Naive thymus-derived CD4-positive, alpha-beta T cell (primary cell): Measurements from ENCODE around the gene NRXN3. TPM values are rescaled to one million over a fixed set of nuclear protein-coding genes. Genes with fewer than 3 reads are reported as not detected.
A peak's percentile ranks its signal among the peaks of the same experiment; 100 is the strongest.

Experiments
- ATAC-seq: fragments of 150-1000 bp; cut with Tn5 transposase; 2 replicates; pipeline ENCODE4 v1.10.0; 2021; ENCODE audit warnings: mild to moderate bottlenecking, moderate library complexity
- CTCF ChIA-PET: fragments of 350-600 bp; sonication (Branson Sonifier 250); formaldehyde crosslinking; loops from one replicate; lab custom pipeline; 2021; ENCODE audit warnings: antibody characterized with exemption; lab: Charles Lee
- POLR2A ChIA-PET: fragments of 350-600 bp; sonication (Branson Sonifier 250); formaldehyde crosslinking; loops from one replicate; lab custom pipeline; 2021; ENCODE audit warnings: antibody characterized with exemption, inconsistent platforms; lab: Charles Lee
- DNase-seq, 9 donors: peaks; one replicate each; pipeline versions ENCODE4 v3.0.0 to v3.0.0-alpha.2; 2020 to 2022; ENCODE audit warnings: mixed read lengths in 1 of 9
- H3K27ac ChIP-seq: one replicate; pipeline ENCODE4 v1.7.0; 2013; ENCODE audit warnings: mild to moderate bottlenecking, low read depth, low read length, moderate library complexity
- H3K27me3 ChIP-seq, 2 donors: one replicate each; pipeline ENCODE4 v1.7.0; 2013; ENCODE audit warnings: low read length in 2 of 2, mild to moderate bottlenecking in 2 of 2, moderate library complexity in 2 of 2; ENCODE audit not compliant: control insufficient read depth in 2 of 2, insufficient read depth in 2 of 2
- H3K36me3 ChIP-seq, 3 experiments: 1 replicate in 2 of 3; 2 replicates in 1 of 3; pipeline ENCODE4 v1.7.0; 2013; ENCODE audit warnings: low read length in 3 of 3, mild to moderate bottlenecking in 3 of 3, moderate library complexity in 1 of 3; ENCODE audit not compliant: insufficient read depth in 3 of 3, control insufficient read depth in 2 of 3
- H3K4me1 ChIP-seq, 2 donors: one replicate each; pipeline ENCODE4 v1.7.0; 2013; ENCODE audit warnings: low read length in 2 of 2, mild to moderate bottlenecking in 2 of 2, moderate library complexity in 1 of 2; ENCODE audit not compliant: control insufficient read depth in 2 of 2, insufficient read depth in 2 of 2
- H3K4me3 ChIP-seq: 2 replicates; pipeline ENCODE4 v1.7.0; 2013; ENCODE audit warnings: mild to moderate bottlenecking, low read length
- H3K9me3 ChIP-seq, 3 experiments: 1 replicate in 2 of 3; 2 replicates in 1 of 3; pipeline ENCODE4 v1.7.0; 2013; ENCODE audit warnings: low read length in 3 of 3; ENCODE audit not compliant: control insufficient read depth in 2 of 3
- H3K27ac Mint-ChIP-seq, 9 donors: one replicate each; pipeline ENCODE4 v1.8.0; 2020 to 2022; ENCODE audit warnings: mixed read lengths in 9 of 9, mild to moderate bottlenecking in 8 of 9, moderate library complexity in 5 of 9, inconsistent platforms in 2 of 9
- H3K27me3 Mint-ChIP-seq, 5 donors: one replicate each; pipeline ENCODE4 v1.8.0; 2021 to 2022; ENCODE audit warnings: mixed read lengths in 5 of 5, mild to moderate bottlenecking in 1 of 5
- H3K36me3 Mint-ChIP-seq, 5 donors: one replicate each; pipeline ENCODE4 v1.8.0; 2020 to 2022; ENCODE audit warnings: mixed read lengths in 5 of 5, mild to moderate bottlenecking in 3 of 5, inconsistent platforms in 1 of 5
- H3K4me1 Mint-ChIP-seq, 7 donors: one replicate each; pipeline ENCODE4 v1.8.0; 2020 to 2022; ENCODE audit warnings: mixed read lengths in 7 of 7, mild to moderate bottlenecking in 3 of 7, inconsistent platforms in 1 of 7
- H3K4me3 Mint-ChIP-seq, 10 donors: one replicate each; pipeline ENCODE4 v1.8.0; 2020 to 2022; ENCODE audit warnings: mild to moderate bottlenecking in 10 of 10, mixed read lengths in 10 of 10, moderate library complexity in 6 of 10, inconsistent platforms in 2 of 10
- H3K9me3 Mint-ChIP-seq, 11 donors: one replicate each; pipeline ENCODE4 v1.8.0; 2020 to 2022; ENCODE audit warnings: mixed read lengths in 11 of 11, mild to moderate bottlenecking in 4 of 11, inconsistent platforms in 1 of 11, moderate library complexity in 1 of 11
- intact Hi-C, 2 donors: fragments of 100-400 bp; cut with micrococcal nuclease; formaldehyde crosslinking; loops; one replicate each; pipeline ENCODE4 v1.15.1; 2023
- polyA plus RNA-seq, 2 donors: library from polyadenylated mRNA; unstranded; fragments of 300-500 nt; fragmentation: Illumina TruSeq; gene quantifications; one replicate each; pipeline ENCODE4 v1.2.3, GENCODE V29; 2021
- total RNA-seq, 6 experiments: library from RNA in 5 of 6; stranded (reverse) in 5 of 6; gene quantifications; 1 replicate in 5 of 6; 2 replicates in 1 of 6; pipeline ENCODE4 v1.2.3 and lab custom pipeline; 2021 to 2026

NRXN3 gene
- total and polyA plus RNA-seq, 7 experiments from 2014 or later: not detected

GRCh38 chr14:79281244-79282152, 1111.3 kb downstream of the NRXN3 start:
- H3K4me1 Mint-ChIP-seq: peaks cover 0 to 12% (median 2%) of the 10 kb centered on the region in 7 donors
- no peaks in the 10 kb centered on the region for H3K9me3 ChIP-seq
- intact Hi-C loops: no loop called here
- no peak overlapping the region for H3K27ac ChIP-seq
- no peak overlapping the region for H3K4me3 ChIP-seq
- no peak overlapping the region for H3K4me3 Mint-ChIP-seq
- no peak for ATAC-seq
- H3K36me3 Mint-ChIP-seq: peaks cover 0 to 8% (median 0%) of the 10 kb centered on the region in 5 donors
- no peaks in the 10 kb centered on the region for H3K4me1 ChIP-seq
- no peaks in the 10 kb centered on the region for H3K36me3 ChIP-seq
- no peak for DNase-seq
- POLR2A ChIA-PET: no interaction called here
- H3K27me3 ChIP-seq: peaks cover 0 to 4% of the 10 kb centered on the region in 2 donors
- peaks cover 43 to 59% (median 53%) of the 10 kb centered on the region in 5 donors for H3K27me3 Mint-ChIP-seq
- peaks cover 2 to 22% (median 9%) of the 10 kb centered on the region in 11 donors for H3K9me3 Mint-ChIP-seq
- H3K27ac Mint-ChIP-seq: peak overlapping the region in 1 of 9 donors; percentile 61
- CTCF ChIA-PET: no interaction called here

GRCh38 chr14:79284621-79285020, 1114.4 kb downstream of the NRXN3 start:
- Mint-ChIP-seq H3K4me1 (peaks cover 0 to 12% (median 0%) of the 10 kb centered on the region in 7 donors), H3K27me3 (peaks cover 25 to 36% (median 31%) of the 10 kb centered on the region in 5 donors), H3K4me3 (no peak overlapping the region), H3K9me3 (peaks cover 2 to 22% (median 7%) of the 10 kb centered on the region in 11 donors), H3K36me3 (peaks cover 0 to 8% (median 0%) of the 10 kb centered on the region in 5 donors), H3K27ac (no peak overlapping the region)
- CTCF ChIA-PET: no interaction called here
- no peaks in the 10 kb centered on the region for H3K36me3 ChIP-seq
- no peak overlapping the region for H3K27ac ChIP-seq
- POLR2A ChIA-PET: no interaction called here
- H3K4me1 ChIP-seq: no peaks in the 10 kb centered on the region
- ATAC-seq (no peak), DNase-seq (no peak)
- H3K27me3 ChIP-seq: peaks cover 0 to 4% of the 10 kb centered on the region in 2 donors
- H3K9me3 ChIP-seq: no peaks in the 10 kb centered on the region
- no peak overlapping the region for H3K4me3 ChIP-seq
- intact Hi-C loops: no loop called here

GRCh38 chr14:79285263-79285662, 1115.1 kb downstream of the NRXN3 start:
- ChIA-PET CTCF (no interaction called here), POLR2A (no interaction called here)
- Mint-ChIP-seq H3K27ac (no peak overlapping the region), H3K27me3 (peaks cover 19 to 30% (median 25%) of the 10 kb centered on the region in 5 donors), H3K9me3 (peaks cover 0 to 18% (median 7%) of the 10 kb centered on the region in 11 donors), H3K4me1 (peaks cover 0 to 9% (median 0%) of the 10 kb centered on the region in 7 donors), H3K36me3 (peaks cover 0 to 8% (median 0%) of the 10 kb centered on the region in 5 donors), H3K4me3 (no peak overlapping the region)
- no peaks in the 10 kb centered on the region for H3K9me3 ChIP-seq
- peaks cover 0 to 4% of the 10 kb centered on the region in 2 donors for H3K27me3 ChIP-seq
- no peaks in the 10 kb centered on the region for H3K36me3 ChIP-seq
- intact Hi-C loops: no loop called here
- no peak overlapping the region for H3K4me3 ChIP-seq
- no peak overlapping the region for H3K27ac ChIP-seq
- H3K4me1 ChIP-seq: no peaks in the 10 kb centered on the region
- ATAC-seq (no peak), DNase-seq (no peak)

GRCh38 chr14:79287976-79288375, 1117.8 kb downstream of the NRXN3 start:
- Histone ChIP-seq H3K4me3 (no peak overlapping the region), H3K27ac (no peak overlapping the region), H3K36me3 (no peaks in the 10 kb centered on the region), H3K9me3 (no peaks in the 10 kb centered on the region), H3K27me3 (no peaks in the 10 kb centered on the region), H3K4me1 (no peaks in the 10 kb centered on the region)
- DNase-seq: no peak
- POLR2A ChIA-PET: interaction anchor here (0.6 kb wide), 1 partner anchor 1073 kb away, joined by 3 read pairs; no protein-coding TSS in a partner anchor
- intact Hi-C loops: no loop called here
- ATAC-seq: no peak
- Mint-ChIP-seq H3K4me1 (no peaks in the 10 kb centered on the region), H3K27ac (no peak overlapping the region), H3K27me3 (peaks cover 0 to 7% (median 5%) of the 10 kb centered on the region in 5 donors), H3K9me3 (peaks cover 0 to 16% (median 4%) of the 10 kb centered on the region in 11 donors), H3K4me3 (no peak overlapping the region), H3K36me3 (peaks cover 0 to 8% (median 0%) of the 10 kb centered on the region in 5 donors)
- CTCF ChIA-PET: no interaction called here

GRCh38 chr14:79293482-79294177, 1123.5 kb downstream of the NRXN3 start:
- H3K36me3 Mint-ChIP-seq: peaks cover 0 to 5% (median 0%) of the 10 kb centered on the region in 5 donors
- Histone ChIP-seq H3K4me1 (no peaks in the 10 kb centered on the region), H3K27ac (no peak overlapping the region), H3K36me3 (no peaks in the 10 kb centered on the region), H3K27me3 (no peaks in the 10 kb centered on the region), H3K9me3 (no peaks in the 10 kb centered on the region), H3K4me3 (no peak overlapping the region)
- no peak overlapping the region for H3K4me3 Mint-ChIP-seq
- peaks cover 0 to 18% (median 4%) of the 10 kb centered on the region in 11 donors for H3K9me3 Mint-ChIP-seq
- H3K27me3 Mint-ChIP-seq: no peaks in the 10 kb centered on the region
- intact Hi-C loops: no loop called here
- ATAC-seq: no peak
- no peaks in the 10 kb centered on the region for H3K4me1 Mint-ChIP-seq
- CTCF ChIA-PET: no interaction called here
- no peak for DNase-seq
- POLR2A ChIA-PET: no interaction called here
- no peak overlapping the region for H3K27ac Mint-ChIP-seq

- H3K27ac ChIP-seq: no peak overlapping the region
- CTCF ChIA-PET: no interaction called here
- no peaks in the 10 kb centered on the region for H3K27me3 ChIP-seq
- H3K4me3 ChIP-seq: no peak overlapping the region
- no peak overlapping the region for H3K27ac Mint-ChIP-seq
- POLR2A ChIA-PET: no interaction called here
- no peaks in the 10 kb centered on the region for H3K9me3 ChIP-seq
- no peak overlapping the region for H3K4me3 Mint-ChIP-seq
- no peaks in the 10 kb centered on the region for H3K27me3 Mint-ChIP-seq
- ATAC-seq (no peak), DNase-seq (no peak)
- peaks cover 0 to 5% (median 0%) of the 10 kb centered on the region in 5 donors for H3K36me3 Mint-ChIP-seq
- no peaks in the 10 kb centered on the region for H3K4me1 Mint-ChIP-seq
- intact Hi-C loops: no loop called here
- H3K36me3 ChIP-seq: no peaks in the 10 kb centered on the region
- H3K4me1 ChIP-seq: no peaks in the 10 kb centered on the region
- H3K9me3 Mint-ChIP-seq: peaks cover 0 to 18% (median 3%) of the 10 kb centered on the region in 11 donors
These were observed 1124.3 kb downstream of the NRXN3 start for GRCh38 chr14:79294499-79294898.
